Left kidney (tissue), 2 donors: ENCODE data around the gene SPHK2. TPM values are rescaled to one million over a fixed set of nuclear protein-coding genes. Genes with fewer than 3 reads are reported as not detected.

Source experiments
- DNase-seq: peaks from one replicate; pipeline ENCODE4 v3.0.0-alpha.2; 2013
- polyA plus RNA-seq: library from polyadenylated mRNA; unstranded; fragments of 120-200 nt; gene quantifications from one replicate; pipeline ENCODE4 v1.2.1, GENCODE V29; 2013; ENCODE audit not compliant: insufficient read length

Gene SPHK2
- polyA plus RNA-seq, 1 donor, result 19.9 TPM

- no peak for DNase-seq
Measured at GRCh38 chr19:48603449-48603848, 15.9 kb upstream of the SPHK2 start.

GRCh38 chr19:48603850-48604249, 15.5 kb upstream of the SPHK2 start:
- DNase-seq, result no peak

- no peak for DNase-seq
Measured at GRCh38 chr19:48606463-48607358, 12.6 kb upstream of the SPHK2 start, which contains the start of gene SPACA4. SPACA4 (plus strand) TSS chr19:48606742; CDS start chr19:48606979, 237 bp downstream.

- DNase-seq, result no peak
Measured at GRCh38 chr19:48607359-48607755, 11.9 kb upstream of the SPHK2 start.

- no peak for DNase-seq
Measured at GRCh38 chr19:48608798-48609263, 10.5 kb upstream of the SPHK2 start.

GRCh38 chr19:48609571-48610108, 9.7 kb upstream of the SPHK2 start:
- no peak for DNase-seq

GRCh38 chr19:48611872-48612271, 7.4 kb upstream of the SPHK2 start:
- DNase-seq, result no peak

GRCh38 chr19:48613024-48613851, 6.1 kb upstream of the SPHK2 start:
- no peak for DNase-seq

GRCh38 chr19:48613852-48614435, 5.4 kb upstream of the SPHK2 start:
- no peak for DNase-seq

- no peak for DNase-seq
Measured at GRCh38 chr19:48614436-48615230, 4.7 kb upstream of the SPHK2 start, which contains the start of gene FAM83E. FAM83E (minus strand) TSS chr19:48615076; CDS start chr19:48613372, 1,704 bp downstream.

- no peak for DNase-seq
Measured at GRCh38 chr19:48615231-48616040, 3.9 kb upstream of the SPHK2 start.

GRCh38 chr19:48616041-48616436, 3.3 kb upstream of the SPHK2 start:
- no peak for DNase-seq

GRCh38 chr19:48616491-48617056, 2.7 kb upstream of the SPHK2 start:
- no peak for DNase-seq

- DNase-seq, result no peak
Measured at GRCh38 chr19:48617146-48617937, 2.0 kb upstream of the SPHK2 start.

- DNase-seq, result no peak
Measured at GRCh38 chr19:48618278-48618915, 909 bp upstream of the SPHK2 start.

GRCh38 chr19:48619692-48620585, 633 bp downstream of the SPHK2 start:
- DNase-seq, result no peak

GRCh38 chr19:48623556-48624066, 4.3 kb downstream of the SPHK2 start:
- DNase-seq, result no peak
